HAP-1 (cell line): ENCODE measurements around the gene EIF1AD.

Experiments
- DNase-seq, 2 experiments: peaks; one replicate each; pipeline ENCODE4 v3.0.0-alpha.2; 2016 to 2020; ENCODE audit warnings: low spot score in 2 of 2
- H3K27me3 ChIP-seq: fragments of 250-450 bp; sonication (Bioruptor Pico); 2 replicates; pipeline ENCODE4 v1.5.1; 2020; ENCODE audit warnings: low read depth, mild to moderate bottlenecking, moderate library complexity
- H3K36me3 ChIP-seq: fragments of 250-450 bp; sonication (Bioruptor Pico); replicated peaks from 2 replicates; pipeline ENCODE4 v1.5.1; 2020; ENCODE audit warnings: mild to moderate bottlenecking
- H3K4me1 ChIP-seq: fragments of 250-450 bp; sonication (Bioruptor Pico); 2 replicates; pipeline ENCODE4 v1.5.1; 2020; ENCODE audit warnings: mild to moderate bottlenecking
- H3K4me3 ChIP-seq: fragments of 250-450 bp; sonication (Bioruptor Pico); 2 replicates; pipeline ENCODE4 v1.5.1; 2020; ENCODE audit warnings: mild to moderate bottlenecking, moderate library complexity
- H3K9me3 ChIP-seq: fragments of 250-450 bp; sonication (Bioruptor Pico); 2 replicates; pipeline ENCODE4 v1.5.1; 2020; ENCODE audit warnings: mild to moderate bottlenecking, moderate library complexity
- in situ Hi-C: fragments of 300-500 bp; cut with MboI; formaldehyde crosslinking; loops from 3 replicates; pipeline ENCODE4 v1.14.3; 2020; ENCODE audit warnings: low sequenced_read_pairs, inconsistent platforms, mixed read lengths

EIF1AD gene

GRCh38 chr11:66001942-66002647 is at the start of gene EIF1AD, which contains the start of gene BANF1:
Gene EIF1AD, minus strand, starts transcription at chr11:66002157. Its CDS starts 1,768 bp downstream, at chr11:66000389.
Gene BANF1, plus strand, starts transcription at chr11:66002503. Its CDS starts 748 bp downstream, at chr11:66003251.
- Histone ChIP-seq H3K4me3 (peak within 1 kb of the TSS; percentile 66), H3K9me3 (no peaks in the 10 kb centered on the region), H3K4me1 (no peaks in the 10 kb centered on the region), H3K36me3 (peaks cover 62% of the 10 kb centered on the region), H3K27me3 (no peaks in the 10 kb centered on the region)
- DNase-seq = peak; percentile 95 to 97
- in situ Hi-C loops = no loop called here

GRCh38 chr11:66051371-66051765 is 49.4 kb upstream of the EIF1AD start:
- no peaks in the 10 kb centered on the region; the same call in 1 of the 2 replicates for H3K9me3 ChIP-seq
- no peaks in the 10 kb centered on the region for H3K27me3 ChIP-seq
- DNase-seq = no peak
- in situ Hi-C loops = no loop called here
- peaks cover 32% of the 10 kb centered on the region for H3K36me3 ChIP-seq
- peaks cover 13% of the 10 kb centered on the region for H3K4me1 ChIP-seq
- H3K4me3 ChIP-seq = peak overlapping the region; percentile 100

GRCh38 chr11:66050581-66051231 is 48.7 kb upstream of the EIF1AD start:
- H3K9me3 ChIP-seq = no peaks in the 10 kb centered on the region; the same call in 1 of the 2 replicates
- no peaks in the 10 kb centered on the region for H3K27me3 ChIP-seq
- in situ Hi-C loops = no loop called here
- H3K36me3 ChIP-seq = peaks cover 27% of the 10 kb centered on the region
- peak in 1 of 2 experiments; percentile 47 for DNase-seq
- H3K4me3 ChIP-seq = no peak overlapping the region
- H3K4me1 ChIP-seq = peaks cover 13% of the 10 kb centered on the region

GRCh38 chr11:66048547-66049323 is 46.8 kb upstream of the EIF1AD start, which contains the start of gene GAL3ST3:
Gene GAL3ST3, minus strand, starts transcription at chr11:66049161. Its CDS starts 3,746 bp downstream, at chr11:66045415.
- Histone ChIP-seq H3K4me1 (peaks cover 16% of the 10 kb centered on the region), H3K27me3 (no peaks in the 10 kb centered on the region), H3K36me3 (peaks cover 11% of the 10 kb centered on the region), H3K4me3 (no peak within 1 kb of the TSS), H3K9me3 (no peaks in the 10 kb centered on the region; the same call in 1 of the 2 replicates)
- in situ Hi-C loops = no loop called here
- DNase-seq = no peak

- DNase-seq = no peak
- no peak overlapping the region for H3K4me3 ChIP-seq
- peaks cover 5% of the 10 kb centered on the region for H3K36me3 ChIP-seq
- H3K9me3 ChIP-seq = no peaks in the 10 kb centered on the region; the same call in 1 of the 2 replicates
- H3K4me1 ChIP-seq = peaks cover 12% of the 10 kb centered on the region
- H3K27me3 ChIP-seq = no peaks in the 10 kb centered on the region
- in situ Hi-C loops = no loop called here
Observed at GRCh38 chr11:66047541-66048365, 45.8 kb upstream of the EIF1AD start.

- no peak for DNase-seq
- Histone ChIP-seq H3K4me1 (peaks cover 12% of the 10 kb centered on the region), H3K27me3 (no peaks in the 10 kb centered on the region), H3K4me3 (no peak overlapping the region), H3K36me3 (no peaks in the 10 kb centered on the region), H3K9me3 (no peaks in the 10 kb centered on the region)
- in situ Hi-C loops = no loop called here
Observed at GRCh38 chr11:66046901-66047300, 44.9 kb upstream of the EIF1AD start.

- Histone ChIP-seq H3K4me1 (peaks cover 3% of the 10 kb centered on the region; the same call in 1 of the 2 replicates), H3K9me3 (no peaks in the 10 kb centered on the region), H3K4me3 (0 out of 2 replicates have a peak overlapping the region, but pooled peaks have one; percentile 5), H3K27me3 (no peaks in the 10 kb centered on the region), H3K36me3 (no peaks in the 10 kb centered on the region)
- in situ Hi-C loops = no loop called here
- peak; percentile 81 to 92 for DNase-seq
Observed at GRCh38 chr11:66045177-66045639, 43.3 kb upstream of the EIF1AD start.

- Histone ChIP-seq H3K4me3 (no peak overlapping the region), H3K9me3 (no peaks in the 10 kb centered on the region), H3K36me3 (no peaks in the 10 kb centered on the region), H3K4me1 (peaks cover 3% of the 10 kb centered on the region; the same call in 1 of the 2 replicates), H3K27me3 (no peaks in the 10 kb centered on the region)
- DNase-seq = no peak
- in situ Hi-C loops = no loop called here
Observed at GRCh38 chr11:66044757-66045156, 42.8 kb upstream of the EIF1AD start.

- Histone ChIP-seq H3K27me3 (no peaks in the 10 kb centered on the region), H3K36me3 (no peaks in the 10 kb centered on the region), H3K4me1 (peaks cover 3% of the 10 kb centered on the region; the same call in 1 of the 2 replicates), H3K4me3 (no peak overlapping the region), H3K9me3 (no peaks in the 10 kb centered on the region)
- no peak for DNase-seq
- in situ Hi-C loops = no loop called here
Observed at GRCh38 chr11:66042996-66043906, 41.3 kb upstream of the EIF1AD start.

GRCh38 chr11:66042227-66042995 is 40.5 kb upstream of the EIF1AD start:
- in situ Hi-C loops = no loop called here
- no peaks in the 10 kb centered on the region for H3K36me3 ChIP-seq

GRCh38 chr11:66039765-66040164 is 37.8 kb upstream of the EIF1AD start:
- no peak for DNase-seq
- Histone ChIP-seq H3K27me3 (no peaks in the 10 kb centered on the region), H3K9me3 (peaks cover 3% of the 10 kb centered on the region; the same call in 1 of the 2 replicates), H3K4me3 (no peak overlapping the region), H3K36me3 (no peaks in the 10 kb centered on the region), H3K4me1 (peaks cover 2% of the 10 kb centered on the region; the same call in 1 of the 2 replicates)
- in situ Hi-C loops = no loop called here

More at GRCh38 chr11:66042227-66042995, 40.5 kb upstream of the EIF1AD start:
- no peak for DNase-seq
- Histone ChIP-seq H3K9me3 (peaks cover 2% of the 10 kb centered on the region; the same call in 1 of the 2 replicates), H3K4me3 (no peak overlapping the region), H3K27me3 (no peaks in the 10 kb centered on the region), H3K4me1 (peaks cover 3% of the 10 kb centered on the region; the same call in 1 of the 2 replicates)
